HEK293T (cell line): ENCODE measurements around the gene ANXA3.

Experiments
- FOXA1 ChIP-seq: fragments of 450-650 bp; IDR thresholded peaks from 2 replicates; pipeline ENCODE4 v1.6.1; 2016; ENCODE audit warnings: mild to moderate bottlenecking
- HDGF ChIP-seq: fragments of 450-650 bp; IDR thresholded peaks from 2 replicates; pipeline ENCODE4 v1.6.1; 2017; ENCODE audit warnings: antibody characterized with exemption, borderline replicate concordance
- L3MBTL2 ChIP-seq: fragments of 450-650 bp; conservative IDR thresholded peaks from 2 replicates; pipeline ENCODE4 v1.6.1; 2016; ENCODE audit warnings: mild to moderate bottlenecking
- SP1 ChIP-seq: fragments of 450-650 bp; IDR thresholded peaks from 2 replicates; pipeline ENCODE4 v1.6.1; 2017
- SUZ12 ChIP-seq: fragments of 450-650 bp; IDR thresholded peaks from 2 replicates; pipeline ENCODE4 v1.6.1; 2016; ENCODE audit warnings: mild to moderate bottlenecking

DNA sequence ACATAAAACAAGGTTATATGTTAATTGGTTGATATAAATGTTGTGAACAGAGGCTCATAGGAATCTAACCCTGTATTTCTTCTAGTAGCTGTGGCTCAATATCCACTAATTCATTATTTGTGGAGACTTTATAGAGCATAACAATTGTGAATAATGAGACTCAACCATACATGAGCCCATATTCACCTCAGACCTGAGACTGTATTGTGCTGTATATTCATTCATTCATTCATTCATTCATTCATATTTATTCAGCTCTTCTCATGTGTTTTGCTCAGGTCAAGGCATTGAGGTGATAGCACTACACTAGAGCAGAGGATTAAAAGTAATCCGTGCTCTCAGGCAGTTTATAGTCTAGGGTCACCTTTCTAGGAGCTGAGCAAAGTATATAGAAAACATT lies 24.5 kb upstream of the ANXA3 start:
- TF ChIP-seq HDGF (no peak), FOXA1 (no peak), SP1 (no peak), L3MBTL2 (no peak), SUZ12 (no peak)
